Sigmoid colon (tissue), 4 donors: ENCODE measurements around the gene SLC44A5.

Experiments
- POLR2A ChIP-seq, 2 donors: fragments of 450-650 bp; IDR thresholded peaks; one replicate each; pipeline ENCODE4 v1.6.1; 2016; ENCODE audit warnings: antibody characterized with exemption in 2 of 2, mild to moderate bottlenecking in 2 of 2, moderate library complexity in 2 of 2
- POLR2AphosphoS5 ChIP-seq, 4 donors: sonication (generic); formaldehyde crosslinking; IDR thresholded peaks; one replicate each; pipeline ENCODE4 v1.6.1; 2017; ENCODE audit warnings: antibody characterized with exemption in 4 of 4

GRCh38 chr1:75396260-75396659 lies 214.7 kb downstream of the SLC44A5 start:
- TF ChIP-seq POLR2AphosphoS5 (IDR thresholded peaks at IDR 0.05) (no peak), POLR2A (IDR thresholded peaks at IDR 0.05) (no peak)
